Amniotic stem cell (primary cell): ENCODE data around the gene KRTAP10-12.

Source experiments
- DNase-seq: peaks from one replicate; lab custom pipeline; 2025; lab: John Stamatoyannopoulos, UW

KRTAP10-12 gene

GRCh38 chr21:44734026-44734745, 37.2 kb downstream of the KRTAP10-12 start:
- no peak for DNase-seq

DNA sequence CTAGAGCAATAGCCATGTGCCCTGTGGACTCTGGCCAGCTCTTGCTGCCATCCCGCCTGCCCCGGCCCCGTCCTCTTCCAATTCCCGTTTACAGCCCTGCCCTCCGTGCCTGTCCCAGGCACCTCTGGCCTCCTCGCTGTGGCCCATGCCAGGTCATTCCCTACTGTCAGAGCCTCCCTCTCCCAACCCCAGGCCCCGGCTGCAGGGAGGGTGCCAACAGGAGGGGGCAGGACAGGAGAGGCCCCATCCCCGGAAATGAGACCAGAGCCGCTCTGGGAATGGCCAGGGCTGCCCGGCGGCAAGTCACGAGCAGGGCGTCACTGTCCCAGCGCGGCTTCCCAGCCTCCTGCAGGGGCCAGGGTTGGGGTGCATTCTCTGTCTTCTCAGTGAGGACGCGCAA, 37.9 kb downstream of the KRTAP10-12 start:
- no peak for DNase-seq

GRCh38 chr21:44735821-44736220, 38.8 kb downstream of the KRTAP10-12 start:
- no peak for DNase-seq

DNA sequence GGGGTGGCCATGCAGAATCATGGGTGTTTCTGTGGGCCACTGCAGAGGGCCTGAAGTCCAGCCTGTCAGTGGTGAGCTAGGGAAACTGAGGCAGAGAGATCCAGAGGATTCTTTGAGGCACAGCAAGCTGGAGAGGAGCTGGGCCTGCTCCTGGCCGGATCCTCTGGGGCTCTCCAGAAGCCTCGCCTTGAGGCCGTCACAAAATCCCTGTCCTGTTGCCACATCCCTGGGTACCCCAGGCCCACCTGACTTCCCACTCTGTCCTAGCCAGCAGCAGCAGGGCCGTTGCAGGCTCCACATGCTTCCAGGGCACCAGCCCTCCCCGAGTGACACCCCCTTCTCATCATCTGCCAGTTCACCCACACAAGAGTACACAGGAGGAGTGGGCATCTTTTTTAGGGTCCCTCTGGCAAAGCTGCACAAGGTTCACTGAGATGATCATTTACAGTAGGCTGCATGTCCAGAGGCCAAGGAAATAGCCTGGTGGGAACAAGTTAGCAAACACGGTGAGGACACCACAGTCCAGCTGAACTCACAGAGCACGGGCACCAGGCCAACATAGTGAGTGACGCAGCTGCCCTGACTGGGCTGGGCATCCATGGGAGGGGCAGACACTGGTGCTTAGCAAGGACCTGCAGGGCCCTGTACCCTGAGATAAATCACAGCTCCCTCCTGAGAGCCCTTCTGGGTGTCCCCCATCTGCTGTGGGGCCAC, 39.5 kb downstream of the KRTAP10-12 start:
- DNase-seq, result no peak

DNA sequence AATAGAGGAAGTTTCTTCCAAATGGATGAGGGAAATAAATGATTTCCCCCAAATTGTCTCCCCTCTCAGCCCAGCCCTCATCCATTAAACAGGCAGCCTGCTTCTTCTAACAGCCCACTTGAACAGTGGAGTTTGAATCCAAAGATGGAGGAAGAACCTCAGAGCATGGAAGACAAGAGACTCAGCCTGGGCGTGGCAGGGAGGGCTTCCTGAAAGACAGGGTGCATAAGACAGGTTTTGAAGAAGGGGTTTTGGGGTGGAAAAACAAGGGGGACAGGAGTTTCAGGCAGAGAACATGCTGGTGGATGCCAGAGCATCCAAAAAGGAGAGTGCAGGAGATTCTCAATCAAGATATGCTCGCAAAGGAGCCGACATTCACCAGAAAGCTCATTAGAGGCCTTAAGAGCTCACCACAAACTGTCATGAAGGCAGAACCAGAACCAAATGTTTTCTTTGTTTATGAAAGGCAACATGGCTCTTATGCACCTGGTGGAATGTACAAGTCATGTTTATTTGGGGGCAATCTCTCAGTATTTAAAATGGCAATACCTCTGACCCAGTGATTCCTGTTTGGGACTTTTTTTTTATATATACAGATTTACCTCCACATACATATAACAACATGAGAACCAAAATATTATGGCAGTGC, 40.9 kb downstream of the KRTAP10-12 start:
- DNase-seq, result no peak

DNA sequence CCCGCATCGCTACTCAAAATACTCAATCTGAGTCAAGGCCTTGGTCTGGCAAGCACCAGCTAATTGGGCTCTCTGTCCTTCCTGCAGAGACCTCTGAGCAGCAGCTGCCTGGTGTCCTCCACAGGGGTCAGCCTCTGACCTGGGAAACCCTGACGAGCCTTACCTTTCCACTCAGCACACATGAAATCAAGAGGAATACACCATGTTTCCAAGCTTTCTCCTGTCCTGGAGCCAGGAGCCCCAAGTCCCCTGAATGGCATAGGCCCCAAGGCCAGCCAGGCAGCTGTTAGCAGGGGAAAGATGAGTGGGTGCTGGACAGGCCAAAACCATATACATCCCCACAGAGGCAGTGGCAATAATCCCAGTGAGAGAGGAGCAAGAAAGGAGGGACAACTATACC, 41.6 kb downstream of the KRTAP10-12 start:
- no peak for DNase-seq

DNA sequence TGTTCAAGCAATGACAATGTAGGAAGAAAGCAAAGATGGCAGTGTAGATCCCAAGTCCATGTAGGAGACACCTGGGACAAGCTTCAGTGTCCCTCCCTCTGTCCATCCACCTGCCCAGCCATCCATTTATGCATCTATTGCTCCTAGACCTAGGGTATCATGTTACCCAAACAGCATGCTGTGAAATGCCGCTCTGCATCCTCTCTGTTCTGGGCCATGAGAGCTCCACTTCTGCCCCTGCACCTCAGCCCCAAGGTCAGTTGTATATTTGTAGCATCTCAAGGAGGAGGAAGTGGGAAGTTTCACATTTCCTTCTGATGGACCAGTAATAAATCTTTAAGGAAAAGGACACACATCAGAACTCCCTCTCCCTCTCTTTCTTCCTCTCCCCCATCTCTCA, 42.3 kb downstream of the KRTAP10-12 start:
- DNase-seq, result no peak

DNA sequence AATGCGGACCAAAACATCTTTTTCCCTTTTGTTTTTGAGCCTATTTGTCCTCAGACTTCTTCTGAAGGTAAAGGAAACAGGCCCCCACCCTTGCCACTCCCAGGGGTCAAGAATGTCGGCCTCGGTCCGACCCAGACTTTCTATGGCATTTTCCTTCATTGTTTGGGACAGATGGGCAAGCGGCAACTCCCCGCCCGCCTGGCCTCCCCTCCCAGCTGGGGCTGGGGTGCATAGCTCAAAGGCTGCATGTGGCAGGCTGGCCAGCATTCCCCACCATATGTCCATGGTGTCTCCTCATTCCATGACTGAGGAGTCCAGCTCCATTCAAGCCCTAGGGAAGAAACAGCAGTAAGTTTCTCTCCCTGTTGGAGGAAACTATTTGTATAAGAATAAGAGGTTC, 43.8 kb downstream of the KRTAP10-12 start:
- DNase-seq, result no peak

GRCh38 chr21:44741921-44742320, 44.9 kb downstream of the KRTAP10-12 start:
- no peak for DNase-seq

DNA sequence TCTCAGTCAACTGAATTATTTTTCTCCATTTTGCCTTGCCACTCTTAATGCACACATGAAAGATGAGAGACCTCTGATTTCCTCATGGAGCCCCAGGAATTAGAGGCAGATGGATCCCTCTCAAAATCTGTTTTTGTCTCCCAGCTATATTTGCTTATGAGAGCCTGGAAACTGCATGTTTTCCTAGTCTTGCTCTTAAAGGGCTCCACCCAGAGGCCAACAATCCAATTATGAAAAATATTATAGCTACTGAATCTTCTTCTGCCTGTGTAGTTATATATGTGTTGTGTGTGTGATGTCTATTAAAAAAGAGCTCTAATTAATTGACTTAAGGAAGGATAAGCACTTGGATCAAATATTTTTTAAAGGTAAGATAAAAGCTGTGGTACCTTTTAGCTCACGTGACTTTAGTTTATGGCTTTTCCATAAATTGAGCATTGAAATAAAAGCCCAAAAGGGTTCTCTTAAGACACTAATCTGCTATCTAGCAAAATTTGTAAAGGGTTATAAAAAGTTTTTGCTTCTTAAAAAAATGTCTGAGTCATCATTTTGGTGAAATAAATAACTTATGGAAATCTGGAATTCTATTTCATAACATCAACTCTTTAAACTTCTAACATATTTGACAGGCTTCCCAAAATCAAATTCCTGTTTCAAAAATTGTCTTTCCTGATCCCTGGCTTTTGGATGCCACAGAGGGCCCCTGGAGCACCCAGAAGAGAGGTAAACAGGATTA, 45.6 kb downstream of the KRTAP10-12 start:
- DNase-seq, result no peak
